Measurements from ENCODE around the gene CACNA1D.

Gene CACNA1D

GRCh38 chr3:53716998-53717397 lies 222.6 kb downstream of the CACNA1D start:
- DNase-seq (no peak), ATAC-seq (no peak)

DNA sequence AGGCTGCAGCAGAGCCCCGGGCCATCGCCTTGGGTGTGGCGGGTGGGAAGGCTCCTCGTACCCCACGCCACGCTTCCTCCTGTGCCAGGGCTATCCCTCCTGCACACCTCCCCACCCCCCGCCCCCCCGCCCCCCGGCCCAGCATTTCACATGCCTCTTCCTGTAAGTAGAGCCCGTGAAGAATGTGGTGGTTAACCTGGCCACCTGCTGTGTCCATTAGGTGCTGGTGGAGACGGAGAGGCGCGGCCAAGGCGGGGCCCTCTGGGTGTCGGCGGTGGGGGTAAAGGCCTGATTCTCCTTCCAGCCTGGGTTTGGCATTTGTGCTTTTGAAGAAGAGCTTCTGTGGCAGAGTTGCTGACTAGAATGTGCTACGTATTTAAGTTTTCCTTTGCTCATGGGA lies 224.1 kb downstream of the CACNA1D start:
- DNase-seq, result no peak
- no peak for ATAC-seq

GRCh38 chr3:53719796-53720195 lies 225.4 kb downstream of the CACNA1D start:
- ATAC-seq (no peak), DNase-seq (no peak)

DNA sequence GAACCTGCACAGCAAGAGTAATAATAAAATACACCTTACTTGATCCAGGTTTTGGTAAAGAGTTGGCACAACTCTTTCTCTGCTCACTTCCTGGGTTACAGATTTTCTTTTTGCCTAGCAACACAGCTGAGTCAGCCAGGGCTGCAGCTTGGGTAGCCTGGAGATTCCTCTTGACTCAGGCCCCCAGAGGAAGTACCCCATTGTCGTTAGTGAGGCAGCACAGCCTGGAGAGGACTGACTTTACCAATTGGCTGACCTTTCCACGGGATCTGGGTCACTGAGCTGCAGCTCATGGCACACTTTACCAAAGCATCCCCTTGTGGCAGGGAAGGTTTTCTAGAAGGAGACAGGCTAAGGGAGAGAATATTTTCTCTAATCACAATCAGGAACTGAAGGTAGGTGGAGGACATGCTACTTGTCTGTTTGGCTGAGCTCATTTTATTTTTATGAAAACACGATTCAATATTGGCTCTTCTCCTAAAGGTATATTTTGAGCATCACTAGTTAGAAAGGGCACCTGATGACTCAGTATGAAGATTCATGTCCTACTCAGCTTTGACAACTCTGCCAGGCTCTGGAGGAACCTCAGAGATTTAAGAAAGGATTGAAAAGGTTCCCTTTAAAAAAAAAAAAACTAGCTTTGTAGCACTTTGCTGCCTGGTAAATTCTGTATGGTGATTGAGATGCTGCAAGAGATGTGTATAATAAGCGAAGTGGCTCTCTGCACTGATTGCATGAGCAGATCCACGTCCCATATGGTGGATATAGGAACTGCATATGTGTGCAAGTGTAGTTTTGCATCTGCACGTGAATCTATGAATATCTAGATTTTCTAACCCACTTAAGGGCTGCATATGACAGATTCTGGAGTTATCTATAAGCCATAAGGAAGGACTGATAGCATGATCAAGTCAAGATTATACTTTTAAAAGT lies 227.0 kb downstream of the CACNA1D start:
- ATAC-seq (no peak), DNase-seq (no peak)

- no peak for DNase-seq
- no peak for ATAC-seq
Measured at GRCh38 chr3:53724566-53724965, 230.2 kb downstream of the CACNA1D start.

DNA sequence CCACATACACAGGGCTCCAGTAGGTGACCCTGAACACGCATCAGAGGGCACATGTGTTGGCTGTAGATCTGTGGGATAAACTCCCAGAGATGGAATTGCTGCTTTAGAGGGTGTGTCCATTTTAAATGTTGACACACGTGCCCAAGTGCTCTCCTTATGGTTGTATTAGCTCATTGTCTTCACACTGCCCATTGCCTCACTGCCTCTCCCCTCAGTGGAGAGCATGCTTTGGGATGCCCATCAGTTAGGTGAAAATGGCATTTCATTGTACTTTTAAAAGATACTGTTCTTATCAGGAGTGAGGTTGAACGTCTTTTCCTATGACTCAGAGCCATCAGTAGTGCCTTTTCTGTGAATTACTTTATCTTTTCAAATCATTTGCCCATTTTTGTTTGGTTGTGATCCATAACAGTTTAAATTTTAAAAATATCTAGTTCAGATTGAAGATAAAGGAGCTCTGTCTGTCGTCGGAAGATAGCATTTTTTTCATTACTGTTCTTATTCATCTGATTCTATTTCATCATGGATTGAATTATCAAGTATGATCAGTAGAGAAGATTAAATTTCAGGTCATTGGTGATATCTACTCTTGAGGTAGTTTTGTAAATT lies 231.1 kb downstream of the CACNA1D start:
- no peak for ATAC-seq
- DNase-seq, result no peak

GRCh38 chr3:53726643-53727042 lies 232.2 kb downstream of the CACNA1D start:
- DNase-seq (no peak), ATAC-seq (no peak)

DNA sequence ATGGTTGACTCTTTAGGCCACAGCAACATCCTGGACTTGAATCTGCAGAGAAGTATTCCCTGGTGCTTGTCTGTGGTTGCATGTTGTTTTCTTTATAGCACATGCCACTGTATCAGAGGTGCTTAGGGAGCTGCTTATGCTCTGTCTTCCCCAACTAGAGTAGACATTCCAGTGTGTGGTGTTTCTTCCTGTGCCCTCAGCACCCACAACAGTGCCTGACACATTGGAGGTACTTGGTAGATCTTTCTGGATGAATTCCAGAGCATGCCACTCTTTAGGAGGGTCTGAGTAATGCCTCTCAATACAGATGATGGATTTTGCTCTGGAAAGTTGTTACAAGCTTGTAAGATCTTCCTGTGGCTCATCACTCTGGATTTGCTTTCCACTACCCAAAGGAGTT lies 234.2 kb downstream of the CACNA1D start:
- ATAC-seq, result no peak
- DNase-seq, result no peak

DNA sequence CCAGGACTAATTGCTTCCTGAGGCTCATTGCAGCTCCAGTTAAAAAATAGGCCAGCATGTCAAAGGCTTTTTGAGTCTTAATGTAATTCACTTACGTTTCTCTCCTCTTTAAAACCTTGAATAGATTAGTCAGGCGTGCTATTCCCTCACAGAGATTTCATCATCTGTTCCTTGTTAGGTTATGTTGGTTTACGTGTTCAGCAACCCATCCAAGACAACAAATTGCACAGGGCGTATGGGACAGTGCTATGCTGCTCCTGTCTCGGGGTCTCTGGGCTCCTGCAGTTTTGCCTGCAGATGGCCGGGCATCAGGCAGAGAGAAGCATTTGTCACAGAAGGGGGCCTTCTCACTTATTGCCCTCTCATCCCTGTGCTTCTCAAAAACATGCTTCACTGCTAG lies 234.7 kb downstream of the CACNA1D start:
- no peak for DNase-seq

GRCh38 chr3:53729618-53730017 lies 235.2 kb downstream of the CACNA1D start:
- DNase-seq, result no peak
- ATAC-seq, result no peak

More for the DNA sequence above, 234.7 kb downstream of the CACNA1D start:
- ATAC-seq, result no peak

DNA sequence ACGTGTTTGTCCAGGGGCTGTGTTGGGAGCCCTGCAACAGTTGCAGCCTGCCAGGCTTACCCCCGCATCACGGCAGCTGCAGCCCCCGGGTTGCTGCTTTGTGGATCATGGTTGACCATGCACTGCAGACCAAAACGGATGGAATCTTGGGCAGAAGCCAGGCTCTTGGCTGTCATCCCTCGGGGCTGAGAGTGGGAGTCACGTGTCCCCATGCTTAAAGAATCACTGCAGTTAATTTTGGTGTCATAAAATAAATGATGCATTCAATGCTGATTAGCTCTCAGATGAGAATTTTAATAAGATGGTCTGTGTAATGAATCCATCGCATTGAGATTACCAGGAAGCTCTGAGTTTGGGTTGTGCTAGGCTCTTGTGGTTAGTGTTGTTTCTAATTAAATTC lies 236.2 kb downstream of the CACNA1D start:
- ATAC-seq, result no peak
- no peak for DNase-seq

GRCh38 chr3:53731934-53732624 lies 237.7 kb downstream of the CACNA1D start:
- no peak for ATAC-seq
- no peak for DNase-seq

DNA sequence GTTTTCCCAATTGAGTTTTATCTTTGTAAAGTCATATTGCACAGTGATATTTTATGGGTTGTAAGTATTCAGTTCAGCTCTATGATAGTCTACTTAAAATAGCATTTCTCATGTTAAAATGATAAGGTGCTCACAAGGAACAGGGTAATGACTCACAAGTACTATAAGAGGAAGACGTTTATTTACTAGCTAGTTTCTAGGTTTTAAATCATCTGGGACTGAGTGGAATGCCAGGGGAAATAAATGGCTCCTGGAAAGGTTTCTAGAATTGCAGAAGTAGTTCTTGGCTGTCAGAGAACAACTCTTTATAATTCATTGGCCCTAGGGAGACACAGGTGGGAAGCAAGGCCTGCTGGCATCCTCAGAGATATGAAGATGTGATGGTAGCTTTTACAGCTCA lies 239.0 kb downstream of the CACNA1D start:
- DNase-seq (no peak), ATAC-seq (no peak)

DNA sequence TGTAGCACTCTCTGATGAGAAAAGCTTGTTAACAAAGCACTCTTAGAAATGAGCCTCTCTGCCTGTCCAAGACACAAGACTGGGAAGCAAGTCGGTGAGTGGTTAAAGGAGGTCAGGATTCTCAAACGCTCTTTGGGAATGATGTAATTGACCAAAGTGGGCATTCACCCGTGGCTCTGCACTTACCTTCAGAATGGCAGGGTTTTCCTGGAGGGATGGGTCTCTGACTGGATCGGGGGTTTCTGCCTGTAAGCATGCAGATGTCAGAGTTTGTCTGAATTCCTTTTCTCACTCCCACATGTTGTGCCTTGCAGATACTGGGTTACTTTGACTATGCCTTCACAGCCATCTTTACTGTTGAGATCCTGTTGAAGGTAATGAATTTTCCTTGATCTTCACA lies 245.6 kb downstream of the CACNA1D start:
- DNase-seq, result no peak
- no peak for ATAC-seq

DNA sequence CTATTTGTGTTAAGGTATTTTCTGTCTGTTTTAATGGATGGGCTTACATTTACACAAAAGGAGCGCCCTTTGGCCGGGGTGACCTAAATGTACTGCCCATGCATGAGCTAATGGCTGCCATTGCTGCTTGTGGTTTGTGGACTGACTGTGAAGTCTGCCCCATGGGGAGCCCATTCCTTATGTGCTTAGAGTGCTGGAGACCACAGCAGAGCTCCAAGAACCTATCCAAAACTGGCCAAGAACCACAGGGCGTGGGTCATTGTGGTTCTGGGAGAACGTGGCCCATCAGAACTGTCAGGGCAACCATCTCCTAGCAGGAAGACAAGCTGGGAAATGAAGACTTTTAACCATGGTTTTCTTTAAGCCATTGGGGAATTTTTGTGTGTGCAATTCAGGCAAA lies 246.5 kb downstream of the CACNA1D start:
- ATAC-seq, result no peak

DNA sequence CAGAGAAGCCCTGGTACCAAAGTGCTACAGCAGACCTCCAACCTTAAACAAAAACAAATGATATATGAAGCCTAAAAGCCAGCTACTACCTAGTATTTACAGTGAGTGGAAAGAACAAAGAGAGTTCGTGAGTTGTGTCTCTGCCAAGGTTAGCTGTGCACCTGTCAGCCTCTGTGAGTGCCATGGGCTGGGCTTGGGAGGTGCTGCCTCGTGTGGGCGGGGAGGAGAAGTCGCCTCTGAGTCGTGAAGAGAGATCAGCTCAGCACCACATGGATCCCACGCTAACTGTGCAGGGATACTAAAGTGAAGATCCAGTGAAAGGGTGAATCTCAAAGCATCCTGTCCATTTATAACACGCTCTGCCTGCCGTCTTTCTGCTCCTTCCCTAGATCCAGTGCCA lies 249.9 kb downstream of the CACNA1D start:
- no peak for ATAC-seq
- DNase-seq, result no peak

More for the DNA sequence above, 246.5 kb downstream of the CACNA1D start:
- no peak for DNase-seq

GRCh38 chr3:53747559-53747958 lies 253.1 kb downstream of the CACNA1D start:
- ATAC-seq (no peak), DNase-seq (no peak)

DNA sequence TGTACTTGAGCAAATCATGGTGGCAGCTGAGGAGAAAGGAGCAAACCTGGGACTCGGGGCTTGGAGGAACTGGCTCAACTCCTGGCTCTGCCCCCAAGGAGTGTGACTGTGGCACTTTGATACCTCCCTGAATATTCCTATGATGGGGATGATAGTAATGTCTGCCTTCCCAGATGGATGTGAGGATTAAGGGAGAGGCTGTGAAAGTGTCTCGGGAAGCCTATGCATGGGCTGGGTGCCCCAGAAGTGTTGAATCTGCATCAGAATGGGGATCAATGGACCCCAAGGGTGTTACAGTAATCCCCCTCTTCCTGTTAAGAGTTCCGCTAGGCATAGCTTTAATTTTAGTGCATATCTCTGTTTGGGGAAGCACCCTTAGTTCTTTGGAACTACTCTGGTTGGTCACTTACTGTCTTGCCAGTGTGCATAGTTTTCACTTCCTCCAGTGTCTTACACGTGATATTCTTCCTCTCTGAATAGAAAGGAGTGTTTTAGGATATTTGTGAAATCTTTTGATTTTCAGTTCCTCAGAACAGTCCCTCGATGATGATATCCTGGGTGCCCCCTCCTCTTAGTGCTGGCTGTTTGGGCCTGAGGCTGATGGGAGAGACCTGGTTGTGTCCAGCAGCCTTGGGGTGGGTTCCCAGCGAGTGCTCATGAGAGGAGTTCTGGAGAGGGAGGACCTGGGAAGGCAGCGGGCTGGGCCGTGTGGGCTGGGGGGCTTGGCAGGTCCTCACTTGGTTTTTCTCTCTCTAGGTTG lies 254.3 kb downstream of the CACNA1D start:
- ATAC-seq (no peak), DNase-seq (no peak)

DNA sequence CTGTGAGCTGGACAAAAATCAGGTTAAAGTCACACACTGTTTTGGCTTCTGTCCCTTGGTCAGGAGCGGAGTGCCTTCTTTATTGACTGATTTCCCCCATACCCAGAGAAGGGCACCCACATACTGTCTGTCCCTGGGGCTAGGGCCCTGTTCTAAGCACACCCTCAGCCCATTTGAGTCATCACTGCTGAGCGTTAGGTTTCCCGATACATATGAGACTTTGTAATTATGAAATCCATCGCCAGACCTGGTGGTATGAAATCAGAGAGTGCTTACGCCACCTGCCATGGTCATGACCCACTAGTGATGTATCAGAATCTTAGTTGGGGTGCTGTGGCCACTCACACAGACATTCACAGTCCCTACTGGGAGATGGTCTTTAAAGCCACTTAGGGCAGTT lies 255.0 kb downstream of the CACNA1D start:
- DNase-seq (no peak), ATAC-seq (peak; percentile 29)

DNA sequence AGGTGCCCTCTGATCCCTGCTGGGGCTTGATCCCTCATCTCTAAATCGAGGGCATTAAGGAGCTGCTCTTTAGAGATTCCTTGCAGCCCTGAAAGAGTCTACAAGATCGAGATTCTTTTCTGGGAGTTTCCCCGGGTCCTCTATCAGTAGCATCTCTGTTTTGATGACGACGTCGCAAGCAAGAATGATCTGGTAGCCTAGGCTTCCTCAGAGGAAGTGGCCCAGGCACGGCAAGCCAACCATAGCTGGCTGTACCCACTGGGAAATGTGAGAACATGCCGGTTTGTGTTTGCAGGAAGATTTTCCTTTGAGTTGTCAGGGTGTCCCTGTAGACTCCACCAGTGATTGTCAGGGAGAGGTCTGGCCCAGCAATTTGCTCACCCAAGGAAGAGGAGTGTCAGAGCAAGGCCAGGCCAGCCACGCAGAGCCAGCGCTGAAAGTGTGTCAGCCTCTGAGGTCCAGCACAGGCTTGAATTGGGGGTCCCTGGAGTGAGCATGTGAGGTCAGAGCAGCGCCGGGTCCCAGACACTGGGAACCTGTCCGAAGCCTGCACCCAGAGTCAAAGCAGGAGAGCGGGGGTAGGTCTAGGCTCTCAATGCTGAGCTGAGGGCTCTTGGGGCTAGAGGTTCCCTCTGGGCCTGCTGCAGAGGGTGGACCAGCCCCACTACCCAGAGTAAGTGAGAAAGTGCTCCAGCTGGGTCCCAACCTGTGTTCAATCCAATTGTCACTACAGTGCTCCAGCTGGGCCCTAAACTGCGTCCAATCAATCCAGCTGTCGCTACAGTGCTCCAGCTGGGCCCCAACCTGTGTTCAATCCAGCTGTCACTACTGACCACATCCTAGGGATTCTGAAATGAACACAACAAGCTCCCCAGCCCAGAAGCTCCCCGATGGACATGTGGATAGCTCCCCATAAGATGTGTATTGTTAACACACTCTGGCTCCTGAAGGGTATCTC lies 256.1 kb downstream of the CACNA1D start:
- no peak for DNase-seq
- ATAC-seq, result no peak

GRCh38 chr3:53753518-53754183 lies 259.2 kb downstream of the CACNA1D start:
- ATAC-seq (peak; percentile 55), DNase-seq (peak; percentile 7)
